Sigmoid colon (tissue), 7 donors: ENCODE data around the gene MRPS27. TPM values are rescaled to one million over a fixed set of nuclear protein-coding genes. Genes with fewer than 3 reads are reported as not detected.

Experiments used
- DNase-seq: peaks from one replicate; pipeline ENCODE4 v3.0.0-alpha.2; 2019
- H3K27ac ChIP-seq, 4 donors: fragments of 200-600 bp; sonication (generic); one replicate each; pipeline ENCODE4 v1.5.1; 2016 to 2019; ENCODE audit warnings: mild to moderate bottlenecking in 1 of 4
- H3K27me3 ChIP-seq, 3 donors: fragments of 200-600 bp; sonication (generic); one replicate each; pipeline ENCODE4 v1.5.1; 2019; ENCODE audit warnings: mild to moderate bottlenecking in 1 of 3
- H3K36me3 ChIP-seq, 4 donors: fragments of 200-600 bp; sonication (generic); one replicate each; pipeline ENCODE4 v1.5.1; 2016 to 2019
- H3K4me1 ChIP-seq, 4 donors: fragments of 200-600 bp; sonication (generic); one replicate each; pipeline ENCODE4 v1.5.1; 2017 to 2019
- H3K4me3 ChIP-seq, 4 donors: fragments of 200-600 bp; sonication (generic); one replicate each; pipeline ENCODE4 v1.5.1; 2017 to 2019; ENCODE audit warnings: mild to moderate bottlenecking in 2 of 4, moderate library complexity in 1 of 4
- H3K9me3 ChIP-seq, 4 donors: fragments of 200-600 bp in 3 of 4; sonication (generic) in 3 of 4; one replicate each; pipeline versions ENCODE4 v1.5.1 to v1.6.1; 2013 to 2019
- CTCF ChIP-seq, 4 experiments: fragments of 450-650 bp in 3 of 4; fragments of 200-600 bp in 1 of 4; IDR thresholded peaks; one replicate each; pipeline ENCODE4 v1.5.1; 2016 to 2019; ENCODE audit warnings: antibody characterized with exemption in 4 of 4, mild to moderate bottlenecking in 3 of 4, moderate library complexity in 2 of 4
- EP300 ChIP-seq, 4 donors: sonication (generic); formaldehyde crosslinking; IDR thresholded peaks; one replicate each; pipeline ENCODE4 v1.6.1; 2017; ENCODE audit warnings: antibody characterized with exemption in 4 of 4
- POLR2A ChIP-seq, 2 donors: fragments of 450-650 bp; IDR thresholded peaks; one replicate each; pipeline ENCODE4 v1.6.1; 2016; ENCODE audit warnings: antibody characterized with exemption in 2 of 2, mild to moderate bottlenecking in 2 of 2, moderate library complexity in 2 of 2
- POLR2AphosphoS5 ChIP-seq, 4 donors: sonication (generic); formaldehyde crosslinking; IDR thresholded peaks; one replicate each; pipeline ENCODE4 v1.6.1; 2017; ENCODE audit warnings: antibody characterized with exemption in 4 of 4
- WGBS, 2 donors: extraction: QIAGEN DNeasy Blood & Tissue Kit; methylation state at CpG; one replicate each; pipeline ENCODE4 v1.1.7; 2013; 5-methylcytosine and 5-hydroxymethylcytosine counted together
- intact Hi-C: fragments of 100-400 bp; cut with DNase I; formaldehyde crosslinking; loops from one replicate; pipeline ENCODE4 v1.15.1; 2023
- polyA plus RNA-seq, 3 donors: library from polyadenylated mRNA; stranded (reverse); fragments of 200-250 nt; gene quantifications; one replicate each; pipeline ENCODE4 v1.2.3, GENCODE V29; 2013
- total RNA-seq, 4 donors: library from RNA; depleted of rRNA; stranded (reverse); fragments of >200 nt; gene quantifications; one replicate each; pipeline ENCODE4 v1.1.0, GENCODE V29; 2016
- donor health status: healthy with polysubstance abuse.
- donor health status: Bipolar disorder and iron deficiency.
- donor health status: healthy.

The MRPS27 gene
- total and polyA plus RNA-seq, 7 donors, result 23.1 to 64.0 (median 44.8) TPM

DNA sequence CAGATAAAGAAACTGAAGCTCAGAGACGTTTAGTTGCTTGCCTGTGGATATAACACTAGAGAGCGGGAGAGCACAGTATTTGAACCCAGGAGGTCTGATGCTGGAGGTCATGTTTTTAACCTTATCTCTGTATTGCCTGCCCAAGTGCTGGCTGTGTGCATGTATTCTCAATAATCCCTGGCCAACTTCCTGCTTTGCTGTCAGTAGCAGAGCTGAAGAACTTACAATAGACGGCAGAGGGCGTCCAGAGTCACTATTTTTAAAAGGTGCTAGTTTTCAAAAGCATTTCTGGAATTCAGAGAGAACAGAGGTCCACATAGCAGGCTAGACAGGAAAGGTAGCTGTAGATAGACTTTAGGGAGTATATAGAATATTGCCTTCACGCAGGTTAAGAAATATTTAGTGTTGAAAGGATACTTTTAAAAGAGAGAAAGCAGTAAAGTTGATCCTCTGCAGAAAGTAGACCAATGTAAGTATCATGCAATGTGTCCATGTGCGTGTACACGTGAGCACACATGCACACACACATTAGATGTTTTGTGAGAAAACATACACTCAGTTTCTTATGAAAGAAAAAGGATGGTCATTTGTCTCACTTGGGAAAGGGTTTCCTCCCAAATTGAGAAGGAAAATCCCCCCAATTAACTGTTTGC, 46.4 kb upstream of the MRPS27 start:
- no peaks in the 10 kb centered on the region for H3K9me3 ChIP-seq
- H3K36me3 ChIP-seq, result peaks cover 0 to 16% (median 0%) of the 10 kb centered on the region in 4 donors
- TF ChIP-seq EP300 (IDR thresholded peaks at IDR 0.05), result no peak
- TF ChIP-seq POLR2AphosphoS5 (IDR thresholded peaks at IDR 0.05), result no peak
- TF ChIP-seq CTCF (IDR thresholded peaks at IDR 0.05), result peak; percentile 67 to 77 (median 74)
- no peak for TF ChIP-seq POLR2A (IDR thresholded peaks at IDR 0.05)
- no peaks in the 10 kb centered on the region for H3K27me3 ChIP-seq
- DNase-seq, result peak; percentile 81
- no peak overlapping the region for H3K4me3 ChIP-seq
- WGBS, 2 donors, result 30 to 44% methylated on average over 7 of the region's 7 CpGs
- H3K4me1 ChIP-seq, result peaks cover 0 to 22% (median 8%) of the 10 kb centered on the region in 4 donors
- intact Hi-C loops, result loop anchor here (2.0 to 10.0 kb wide), 3 partner anchors 156 to 452 kb away; no protein-coding TSS in a partner anchor
- no peak overlapping the region for H3K27ac ChIP-seq

GRCh38 chr5:72364951-72365350, 44.9 kb upstream of the MRPS27 start:
- TF ChIP-seq POLR2AphosphoS5 (IDR thresholded peaks at IDR 0.05) (no peak), CTCF (IDR thresholded peaks at IDR 0.05) (no peak), EP300 (IDR thresholded peaks at IDR 0.05) (no peak), POLR2A (IDR thresholded peaks at IDR 0.05) (no peak)
- H3K27me3 ChIP-seq, result no peaks in the 10 kb centered on the region
- intact Hi-C loops, result loop anchor here (5.0 to 10.0 kb wide), 2 partner anchors 157 to 250 kb away; no protein-coding TSS in a partner anchor
- DNase-seq, result no peak
- 93 to 94% methylated on average over 4 of the region's 4 CpGs for WGBS, 2 donors
- peaks cover 0 to 30% (median 0%) of the 10 kb centered on the region in 4 donors for H3K36me3 ChIP-seq
- H3K4me3 ChIP-seq, result no peak overlapping the region
- no peak overlapping the region for H3K27ac ChIP-seq
- H3K9me3 ChIP-seq, result no peaks in the 10 kb centered on the region
- H3K4me1 ChIP-seq, result peaks cover 0 to 22% (median 8%) of the 10 kb centered on the region in 4 donors

- 95 to 96% methylated on average over 1 of the region's 1 CpG for WGBS, 2 donors
- Histone ChIP-seq H3K4me3 (no peak overlapping the region), H3K4me1 (peaks cover 0 to 15% (median 7%) of the 10 kb centered on the region in 4 donors), H3K36me3 (peaks cover 0 to 36% (median 0%) of the 10 kb centered on the region in 4 donors), H3K27me3 (no peaks in the 10 kb centered on the region), H3K27ac (no peak overlapping the region), H3K9me3 (no peaks in the 10 kb centered on the region)
- TF ChIP-seq CTCF (IDR thresholded peaks at IDR 0.05), result no peak
- TF ChIP-seq POLR2AphosphoS5 (IDR thresholded peaks at IDR 0.05), result no peak
- TF ChIP-seq EP300 (IDR thresholded peaks at IDR 0.05), result no peak
- no peak for TF ChIP-seq POLR2A (IDR thresholded peaks at IDR 0.05)
- DNase-seq, result no peak
- intact Hi-C loops, result loop anchor here (10.0 kb wide), 1 partner anchor 251 kb away; no protein-coding TSS in a partner anchor
These were observed 44.1 kb upstream of the MRPS27 start for GRCh38 chr5:72364171-72364570.

GRCh38 chr5:72363166-72363802, 43.2 kb upstream of the MRPS27 start:
- H3K27me3 ChIP-seq, result no peaks in the 10 kb centered on the region
- intact Hi-C loops, result loop anchor here (10.0 kb wide), 1 partner anchor 252 kb away; no protein-coding TSS in a partner anchor
- no peak for DNase-seq
- H3K9me3 ChIP-seq, result no peaks in the 10 kb centered on the region
- H3K27ac ChIP-seq, result no peak overlapping the region
- H3K4me3 ChIP-seq, result no peak overlapping the region
- peaks cover 0 to 45% (median 1%) of the 10 kb centered on the region in 4 donors for H3K36me3 ChIP-seq
- WGBS, 2 donors, result 96 to 98% methylated on average over 1 of the region's 1 CpG
- TF ChIP-seq POLR2AphosphoS5 (IDR thresholded peaks at IDR 0.05), result no peak
- no peak for TF ChIP-seq EP300 (IDR thresholded peaks at IDR 0.05)
- no peak for TF ChIP-seq CTCF (IDR thresholded peaks at IDR 0.05)
- no peak for TF ChIP-seq POLR2A (IDR thresholded peaks at IDR 0.05)
- H3K4me1 ChIP-seq, result peaks cover 0 to 12% (median 7%) of the 10 kb centered on the region in 4 donors
